GM10248 (cell line): ENCODE data around the gene TSC22D1.

Experiments
- CTCF ChIA-PET: fragments of 300-600 bp; sonication (Branson Sonifier 250); formaldehyde crosslinking; extraction: SDS; loops from one replicate; lab custom pipeline; 2021; ENCODE audit warnings: antibody characterized with exemption; lab: Yijun Ruan, JAX
- POLR2A ChIA-PET: fragments of 350-650 bp; sonication (Branson Sonifier 250); formaldehyde crosslinking; extraction: SDS; loops from one replicate; lab custom pipeline; 2020; ENCODE audit warnings: antibody characterized with exemption; lab: Yijun Ruan, JAX
- DNase-seq: peaks from one replicate; pipeline ENCODE4 v3.0.0; 2012; ENCODE audit errors: extremely low spot score
- TF ChIP-seq, protein P1 (sequence below): IDR thresholded peaks from 2 replicates; pipeline ENCODE4 v1.5.1; 2012; ENCODE audit warnings: mild to moderate bottlenecking, low read depth; ENCODE audit errors: extremely low read depth, missing control alignments, control extremely low read depth

Gene TSC22D1

DNA sequence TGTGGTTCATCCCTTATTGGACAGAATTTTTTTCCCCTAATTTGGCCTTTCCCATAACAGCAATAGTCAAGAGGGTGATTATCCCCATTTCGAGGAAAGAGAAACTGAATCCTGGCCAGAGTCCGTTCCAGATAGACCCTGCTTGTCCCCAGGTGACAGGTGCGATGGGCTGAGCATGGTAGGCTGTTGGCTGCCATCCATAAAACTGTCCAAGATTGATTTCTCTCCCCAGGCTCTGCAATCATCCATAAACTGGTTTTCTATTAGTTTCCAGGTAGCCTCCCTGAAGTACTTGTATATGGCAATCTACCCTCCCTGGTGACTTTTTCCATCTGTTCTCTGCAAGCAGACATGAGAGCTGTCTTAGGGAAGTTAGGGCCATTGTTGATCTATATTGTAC, 177.1 kb downstream of the TSC22D1 start:
- ChIA-PET CTCF (no interaction called here), POLR2A (no interaction called here)
- DNase-seq: no peak
- TF ChIP-seq, protein P1, sequence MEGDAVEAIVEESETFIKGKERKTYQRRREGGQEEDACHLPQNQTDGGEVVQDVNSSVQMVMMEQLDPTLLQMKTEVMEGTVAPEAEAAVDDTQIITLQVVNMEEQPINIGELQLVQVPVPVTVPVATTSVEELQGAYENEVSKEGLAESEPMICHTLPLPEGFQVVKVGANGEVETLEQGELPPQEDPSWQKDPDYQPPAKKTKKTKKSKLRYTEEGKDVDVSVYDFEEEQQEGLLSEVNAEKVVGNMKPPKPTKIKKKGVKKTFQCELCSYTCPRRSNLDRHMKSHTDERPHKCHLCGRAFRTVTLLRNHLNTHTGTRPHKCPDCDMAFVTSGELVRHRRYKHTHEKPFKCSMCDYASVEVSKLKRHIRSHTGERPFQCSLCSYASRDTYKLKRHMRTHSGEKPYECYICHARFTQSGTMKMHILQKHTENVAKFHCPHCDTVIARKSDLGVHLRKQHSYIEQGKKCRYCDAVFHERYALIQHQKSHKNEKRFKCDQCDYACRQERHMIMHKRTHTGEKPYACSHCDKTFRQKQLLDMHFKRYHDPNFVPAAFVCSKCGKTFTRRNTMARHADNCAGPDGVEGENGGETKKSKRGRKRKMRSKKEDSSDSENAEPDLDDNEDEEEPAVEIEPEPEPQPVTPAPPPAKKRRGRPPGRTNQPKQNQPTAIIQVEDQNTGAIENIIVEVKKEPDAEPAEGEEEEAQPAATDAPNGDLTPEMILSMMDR: no peak

DNA sequence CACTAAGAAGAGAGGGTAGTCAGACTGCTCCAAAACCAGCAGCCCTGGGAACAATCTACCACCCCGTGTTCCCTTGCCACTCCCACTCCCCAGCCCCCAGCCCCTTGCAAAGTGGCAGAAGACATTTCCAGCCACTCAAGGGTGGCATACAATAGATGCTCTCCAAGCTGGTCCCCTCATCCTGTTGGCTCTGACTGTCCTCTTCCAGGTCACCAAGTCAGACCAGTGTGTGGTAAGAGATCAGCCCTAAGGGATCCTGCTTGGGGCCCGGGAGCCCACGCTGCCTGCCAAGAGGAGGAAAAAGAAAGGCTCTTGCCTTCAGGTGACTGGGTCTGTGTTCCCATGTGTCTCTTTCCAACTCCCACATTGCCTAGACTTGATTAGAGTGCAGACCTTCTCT, 177.5 kb downstream of the TSC22D1 start:
- POLR2A ChIA-PET: no interaction called here
- CTCF ChIA-PET: no interaction called here
- TF ChIP-seq, protein P1: no peak
- no peak for DNase-seq

DNA sequence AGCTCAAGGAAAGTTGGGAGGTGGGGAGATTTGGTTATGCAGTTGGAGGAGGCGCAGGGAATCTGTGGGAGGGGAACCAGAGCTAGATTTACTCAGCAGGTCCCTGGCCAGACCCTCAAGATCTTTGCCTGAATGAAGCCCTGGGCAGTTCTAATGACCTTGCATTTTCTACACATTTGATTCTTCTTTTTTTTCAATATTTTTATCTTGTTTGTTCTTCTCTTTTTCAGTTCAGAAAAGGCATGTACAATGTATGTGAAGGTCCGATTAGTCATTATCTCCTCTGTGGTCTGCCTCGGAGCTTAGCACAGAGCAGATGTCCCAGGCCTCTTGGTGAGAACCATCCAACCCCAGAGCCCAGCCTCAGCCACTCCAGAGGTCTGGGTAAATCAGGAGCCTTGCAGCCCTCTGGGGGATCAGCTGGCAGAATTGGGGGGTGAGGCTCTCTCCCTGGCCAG, 178.3 kb downstream of the TSC22D1 start:
- no peak for DNase-seq
- POLR2A ChIA-PET: no interaction called here
- CTCF ChIA-PET: no interaction called here
- TF ChIP-seq, protein P1: no peak

DNA sequence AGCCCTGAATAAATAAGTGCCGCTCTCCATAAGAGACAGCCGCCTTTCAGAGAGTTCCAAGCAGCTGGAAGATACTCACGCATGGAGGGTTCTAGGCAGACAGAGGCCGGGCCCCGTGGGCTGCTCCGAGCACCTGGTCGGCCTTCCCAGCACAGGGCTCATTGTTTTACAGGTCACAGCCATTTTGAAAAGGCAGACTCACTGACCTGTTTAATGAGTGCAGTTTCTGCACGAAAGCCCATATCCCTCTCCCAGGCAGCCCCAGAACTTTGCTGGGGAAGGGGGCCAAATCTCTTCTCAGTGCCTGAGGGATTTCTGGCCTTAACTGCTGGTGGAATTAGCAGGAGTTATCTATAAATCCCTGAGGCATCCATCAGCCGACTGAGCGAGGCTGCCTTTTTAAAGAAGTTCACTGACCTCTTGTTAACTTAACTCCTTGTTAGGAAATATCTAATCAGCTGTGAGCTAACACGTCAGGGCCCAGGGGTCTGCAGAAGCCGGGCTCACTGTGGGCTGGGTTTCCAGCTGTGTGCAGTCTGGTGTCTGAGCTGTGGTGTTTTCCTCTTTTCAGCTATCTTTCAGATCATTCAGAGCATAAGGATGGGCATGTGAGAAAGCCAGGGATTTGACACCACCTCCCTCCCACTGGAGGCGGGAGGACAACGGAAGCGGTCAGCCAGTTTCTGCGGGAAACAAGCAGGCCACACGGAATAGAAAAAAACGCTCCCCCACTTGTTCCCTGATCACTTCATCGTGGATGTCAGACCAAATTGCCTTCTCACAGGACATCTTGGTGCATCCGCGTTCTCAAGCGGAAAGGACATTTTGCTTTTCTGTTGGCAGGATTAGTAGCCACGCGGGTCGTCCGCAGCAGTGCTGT, 179.2 kb downstream of the TSC22D1 start:
- ChIA-PET POLR2A (no interaction called here), CTCF (interaction anchor here (1.4 kb wide), 1 partner anchor 10 kb away, joined by 6 read pairs; no protein-coding TSS in a partner anchor)
- TF ChIP-seq, protein P1: no peak
- no peak for DNase-seq

DNA sequence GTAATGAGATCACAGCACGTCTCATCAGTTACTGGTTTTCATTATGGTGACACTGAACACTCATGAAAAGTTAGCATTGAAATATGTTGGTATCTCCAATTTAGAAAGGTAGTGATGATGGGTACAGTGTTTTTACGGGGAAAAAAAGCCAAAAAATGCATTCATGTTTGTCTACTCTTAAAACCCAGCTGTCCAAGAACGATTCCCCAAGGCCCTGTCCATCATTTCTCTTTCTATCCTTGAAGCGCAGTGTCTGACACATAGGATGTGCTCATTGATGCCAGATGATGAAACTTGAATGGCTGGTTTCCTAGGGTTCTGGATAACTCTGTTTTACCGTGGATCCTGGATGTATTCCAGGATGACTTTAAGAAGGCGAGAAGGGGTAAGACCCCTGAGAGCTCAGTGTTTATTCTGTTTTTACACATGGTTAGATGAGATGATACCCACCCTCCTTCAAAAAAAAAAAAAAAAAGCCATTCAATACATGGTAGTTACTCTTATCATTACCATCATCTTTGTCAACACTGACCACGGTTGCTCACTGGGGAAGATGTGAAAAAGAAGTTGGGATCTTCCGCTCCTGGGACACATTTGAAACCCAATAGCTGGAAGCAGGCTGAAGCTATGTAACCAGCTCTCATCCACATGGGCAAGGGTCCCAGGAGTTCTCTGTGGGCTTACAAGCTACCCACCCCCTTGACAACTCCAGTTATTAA, 180.0 kb downstream of the TSC22D1 start:
- DNase-seq: no peak
- POLR2A ChIA-PET: no interaction called here
- CTCF ChIA-PET: interaction anchor here (1.4 kb wide), 1 partner anchor 9 kb away, joined by 6 read pairs; no protein-coding TSS in a partner anchor

DNA sequence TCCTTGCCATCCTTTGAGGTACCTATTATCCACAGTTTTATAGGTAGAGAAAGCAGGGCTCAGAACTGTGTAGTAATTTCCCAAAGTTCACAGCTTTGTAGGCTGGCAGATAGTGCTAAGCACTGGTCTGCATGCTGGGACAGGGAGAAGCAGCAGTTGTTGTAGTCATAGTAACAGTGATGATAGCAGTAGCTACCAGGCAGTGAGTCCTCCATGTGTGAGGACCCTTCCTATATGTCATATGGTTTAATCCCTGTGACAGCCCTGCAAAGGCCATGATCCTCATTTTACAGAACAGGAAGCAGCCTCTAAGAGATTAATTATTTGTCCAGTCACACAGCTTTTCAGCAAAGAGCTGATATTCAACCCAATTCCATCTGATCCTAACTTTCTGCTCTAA, 181.5 kb downstream of the TSC22D1 start:
- CTCF ChIA-PET: no interaction called here
- POLR2A ChIA-PET: no interaction called here
- TF ChIP-seq, protein P1: no peak
- DNase-seq: no peak

More for the DNA sequence above, 180.0 kb downstream of the TSC22D1 start:
- TF ChIP-seq, protein P1: no peak
